CD8-positive, alpha-beta memory T cell (primary cell): ENCODE results near the gene NPC1L1. TPM values are rescaled to one million over a fixed set of nuclear protein-coding genes. Genes with fewer than 3 reads are reported as not detected.
A peak's percentile ranks its signal among the peaks of the same experiment; 100 is the strongest.

Experiments
- CTCF ChIA-PET: fragments of 350-600 bp; sonication (Branson Sonifier 250); formaldehyde crosslinking; loops from one replicate; lab custom pipeline; 2021; ENCODE audit warnings: antibody characterized with exemption; lab: Charles Lee
- POLR2A ChIA-PET: fragments of 350-600 bp; sonication (Branson Sonifier 250); formaldehyde crosslinking; loops from one replicate; lab custom pipeline; 2021; ENCODE audit warnings: antibody characterized with exemption; lab: Charles Lee
- DNase-seq, 5 donors: peaks; one replicate each; pipeline versions ENCODE4 v3.0.0 to v3.0.0-alpha.2; 2020 to 2022; ENCODE audit warnings: mixed read lengths in 1 of 5
- H3K27ac ChIP-seq: one replicate; pipeline ENCODE4 v1.7.0; 2013; ENCODE audit warnings: low read depth, mild to moderate bottlenecking, low read length, moderate library complexity
- H3K27me3 ChIP-seq: 2 replicates; pipeline ENCODE4 v1.7.0; 2013; ENCODE audit warnings: low read length, mild to moderate bottlenecking; ENCODE audit not compliant: insufficient read depth, poor library complexity, severe bottlenecking
- H3K36me3 ChIP-seq: 2 replicates; pipeline ENCODE4 v1.7.0; 2013; ENCODE audit warnings: mild to moderate bottlenecking, low read length, moderate library complexity; ENCODE audit not compliant: insufficient read depth
- H3K4me1 ChIP-seq: 2 replicates; pipeline ENCODE4 v1.7.0; 2013; ENCODE audit warnings: mild to moderate bottlenecking, low read length, moderate library complexity; ENCODE audit not compliant: insufficient read depth
- H3K4me3 ChIP-seq: 2 replicates; pipeline ENCODE4 v1.7.0; 2013; ENCODE audit warnings: mild to moderate bottlenecking, low read length
- H3K9me3 ChIP-seq: 2 replicates; pipeline ENCODE4 v1.7.0; 2013; ENCODE audit warnings: mild to moderate bottlenecking, low read length
- H3K27ac Mint-ChIP-seq, 8 donors: one replicate each; pipeline ENCODE4 v1.8.0; 2020 to 2021; ENCODE audit warnings: mixed read lengths in 8 of 8, mild to moderate bottlenecking in 6 of 8, inconsistent platforms in 3 of 8, moderate library complexity in 3 of 8
- H3K27me3 Mint-ChIP-seq, 2 donors: one replicate each; pipeline ENCODE4 v1.8.0; 2020 to 2021; ENCODE audit warnings: mixed read lengths in 2 of 2, mild to moderate bottlenecking in 1 of 2, moderate library complexity in 1 of 2
- H3K36me3 Mint-ChIP-seq, 3 donors: one replicate each; pipeline ENCODE4 v1.8.0; 2020 to 2021; ENCODE audit warnings: mixed read lengths in 3 of 3, inconsistent platforms in 1 of 3, mild to moderate bottlenecking in 1 of 3
- H3K4me1 Mint-ChIP-seq, 3 donors: one replicate each; pipeline ENCODE4 v1.8.0; 2020 to 2021; ENCODE audit warnings: mixed read lengths in 3 of 3, inconsistent platforms in 1 of 3, mild to moderate bottlenecking in 1 of 3
- H3K4me3 Mint-ChIP-seq, 7 donors: one replicate each; pipeline ENCODE4 v1.8.0; 2020 to 2021; ENCODE audit warnings: mixed read lengths in 7 of 7, mild to moderate bottlenecking in 6 of 7, moderate library complexity in 4 of 7, inconsistent platforms in 2 of 7
- H3K9me3 Mint-ChIP-seq, 5 donors: one replicate each; pipeline ENCODE4 v1.8.0; 2020 to 2022; ENCODE audit warnings: mixed read lengths in 5 of 5, mild to moderate bottlenecking in 3 of 5, moderate library complexity in 2 of 5, inconsistent platforms in 1 of 5
- polyA plus RNA-seq: library from polyadenylated mRNA; unstranded; fragments of 300-500 nt; fragmentation: Illumina TruSeq; gene quantifications from one replicate; pipeline ENCODE4 v1.2.3, GENCODE V29; 2021
- total RNA-seq, 2 experiments: library from RNA; stranded (reverse); gene quantifications; one replicate each; pipeline ENCODE4 v1.2.3, GENCODE V29; 2021

Gene NPC1L1
- total and polyA plus RNA-seq, 3 experiments from 2014 or later, result not detected

DNA sequence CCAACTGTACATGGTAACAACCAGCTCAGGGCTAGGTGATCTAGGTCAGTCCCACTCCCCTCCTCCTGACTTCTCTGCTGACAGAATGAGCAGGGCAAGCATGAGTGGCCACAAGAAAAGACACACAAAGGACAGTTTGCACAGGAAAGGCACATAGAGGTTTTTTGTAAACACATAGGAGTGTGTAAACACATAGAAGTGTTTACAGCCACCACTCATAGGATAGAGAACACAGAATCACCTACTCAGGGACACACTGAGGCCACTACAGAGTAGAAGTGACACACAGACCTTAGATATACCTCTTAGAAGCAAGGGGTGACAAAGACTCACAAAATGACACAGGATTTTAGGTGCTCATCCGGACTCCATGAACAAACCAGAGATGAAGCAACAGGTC, 69.7 kb downstream of the NPC1L1 start:
- ChIA-PET CTCF (no interaction called here), POLR2A (interaction anchor here (0.6 kb wide), 1 partner anchor 16 kb away, joined by 3 read pairs; no protein-coding TSS in a partner anchor)
- Mint-ChIP-seq H3K27ac (peak overlapping the region in 4 of 8 donors; percentile 3 to 51 (median 21)), H3K9me3 (no peaks in the 10 kb centered on the region), H3K4me3 (no peak overlapping the region), H3K27me3 (no peaks in the 10 kb centered on the region), H3K4me1 (peaks cover 56 to 93% (median 76%) of the 10 kb centered on the region in 3 donors), H3K36me3 (peaks cover 0 to 93% (median 23%) of the 10 kb centered on the region in 3 donors)
- no peak for DNase-seq
- H3K27me3 ChIP-seq, result no peaks in the 10 kb centered on the region
- no peaks in the 10 kb centered on the region for H3K9me3 ChIP-seq
- peaks cover 14% of the 10 kb centered on the region for H3K4me1 ChIP-seq
- peaks cover 19% of the 10 kb centered on the region for H3K36me3 ChIP-seq
- H3K27ac ChIP-seq, result no peak overlapping the region
- H3K4me3 ChIP-seq, result no peak overlapping the region

GRCh38 chr7:44470628-44471245, 70.4 kb downstream of the NPC1L1 start:
- H3K27ac ChIP-seq, result no peak overlapping the region
- Mint-ChIP-seq H3K9me3 (no peaks in the 10 kb centered on the region), H3K36me3 (peaks cover 0 to 93% (median 23%) of the 10 kb centered on the region in 3 donors), H3K27me3 (no peaks in the 10 kb centered on the region), H3K4me3 (no peak overlapping the region), H3K4me1 (peaks cover 63 to 94% (median 81%) of the 10 kb centered on the region in 3 donors), H3K27ac (peak overlapping the region in 2 of 8 donors; percentile 5 to 17)
- no peaks in the 10 kb centered on the region for H3K9me3 ChIP-seq
- CTCF ChIA-PET, result no interaction called here
- POLR2A ChIA-PET, result interaction anchor here (0.6 kb wide), 1 partner anchor 15 kb away, joined by 3 read pairs; no protein-coding TSS in a partner anchor
- H3K27me3 ChIP-seq, result no peaks in the 10 kb centered on the region
- no peak overlapping the region for H3K4me3 ChIP-seq
- peaks cover 14% of the 10 kb centered on the region for H3K36me3 ChIP-seq
- DNase-seq, result no peak
- peaks cover 19% of the 10 kb centered on the region for H3K4me1 ChIP-seq

DNA sequence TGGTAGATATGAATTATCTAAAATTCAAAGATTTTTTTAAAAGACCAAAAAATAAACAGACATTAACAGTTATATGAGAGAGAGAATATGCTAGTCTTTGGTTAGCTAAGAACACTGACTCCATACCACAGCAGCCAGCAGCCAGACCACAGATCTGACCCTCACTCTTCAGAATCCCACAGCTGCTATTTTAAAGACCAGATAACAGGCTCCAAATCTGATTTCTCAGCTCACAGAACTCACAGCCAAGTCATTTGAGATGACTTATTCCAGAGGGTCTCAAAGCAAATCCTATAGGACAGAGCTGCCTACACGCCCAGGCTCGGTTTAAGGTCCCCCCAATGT, 71.0 kb downstream of the NPC1L1 start:
- Mint-ChIP-seq H3K36me3 (peaks cover 0 to 95% (median 25%) of the 10 kb centered on the region in 3 donors), H3K9me3 (no peaks in the 10 kb centered on the region), H3K4me3 (no peak overlapping the region), H3K4me1 (peaks cover 70 to 96% (median 87%) of the 10 kb centered on the region in 3 donors), H3K27ac (peak overlapping the region in 2 of 8 donors; percentile 7 to 17), H3K27me3 (no peaks in the 10 kb centered on the region)
- POLR2A ChIA-PET, result no interaction called here
- H3K27ac ChIP-seq, result no peak overlapping the region
- peaks cover 14% of the 10 kb centered on the region for H3K36me3 ChIP-seq
- CTCF ChIA-PET, result no interaction called here
- H3K4me1 ChIP-seq, result peaks cover 19% of the 10 kb centered on the region
- no peaks in the 10 kb centered on the region for H3K9me3 ChIP-seq
- no peak for DNase-seq
- H3K4me3 ChIP-seq, result no peak overlapping the region
- H3K27me3 ChIP-seq, result no peaks in the 10 kb centered on the region

DNA sequence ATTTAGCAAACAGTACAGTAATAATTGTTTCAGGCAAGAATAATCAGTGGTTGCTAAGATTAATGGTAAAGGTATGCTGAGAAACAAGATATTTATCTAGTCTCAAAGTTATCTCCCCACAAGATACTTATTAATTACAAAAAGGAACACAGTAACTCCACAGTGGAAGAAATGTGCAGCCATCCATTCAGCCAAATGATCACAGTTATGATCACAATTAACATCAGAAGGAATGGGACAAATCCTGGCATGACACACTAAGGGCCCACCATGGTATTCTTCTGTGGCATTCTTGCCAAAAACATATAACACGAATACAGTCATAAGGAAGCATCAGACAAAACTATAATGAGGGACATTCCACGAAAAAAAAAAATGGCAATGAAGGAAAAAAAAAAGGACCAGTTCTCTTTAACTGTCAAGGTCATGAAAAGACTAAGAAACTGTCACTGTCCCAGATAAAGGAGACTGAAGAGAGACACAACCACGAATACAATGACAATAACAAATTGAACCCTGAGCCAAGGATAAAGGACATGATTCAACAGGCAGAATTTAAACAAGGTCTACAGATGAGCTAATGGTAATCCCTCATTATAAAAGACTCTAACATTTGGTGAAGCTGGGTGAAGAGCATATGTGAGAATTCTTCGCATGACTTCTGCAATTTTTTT, 71.5 kb downstream of the NPC1L1 start:
- Mint-ChIP-seq H3K9me3 (no peaks in the 10 kb centered on the region), H3K27ac (peak overlapping the region in 3 of 8 donors; percentile 3 to 29 (median 6)), H3K4me1 (peaks cover 72 to 98% (median 92%) of the 10 kb centered on the region in 3 donors), H3K27me3 (no peaks in the 10 kb centered on the region), H3K4me3 (no peak overlapping the region), H3K36me3 (peaks cover 0 to 94% (median 25%) of the 10 kb centered on the region in 3 donors)
- H3K4me1 ChIP-seq, result peaks cover 19% of the 10 kb centered on the region
- peaks cover 14% of the 10 kb centered on the region for H3K36me3 ChIP-seq
- ChIA-PET CTCF (interaction anchor here (1.2 kb wide), 1 partner anchor 21 kb away, joined by 3 read pairs; the partner anchor contains the start of gene NUDCD3), POLR2A (no interaction called here)
- no peak overlapping the region for H3K4me3 ChIP-seq
- no peaks in the 10 kb centered on the region for H3K9me3 ChIP-seq
- no peak overlapping the region for H3K27ac ChIP-seq
- no peaks in the 10 kb centered on the region for H3K27me3 ChIP-seq
- no peak for DNase-seq

DNA sequence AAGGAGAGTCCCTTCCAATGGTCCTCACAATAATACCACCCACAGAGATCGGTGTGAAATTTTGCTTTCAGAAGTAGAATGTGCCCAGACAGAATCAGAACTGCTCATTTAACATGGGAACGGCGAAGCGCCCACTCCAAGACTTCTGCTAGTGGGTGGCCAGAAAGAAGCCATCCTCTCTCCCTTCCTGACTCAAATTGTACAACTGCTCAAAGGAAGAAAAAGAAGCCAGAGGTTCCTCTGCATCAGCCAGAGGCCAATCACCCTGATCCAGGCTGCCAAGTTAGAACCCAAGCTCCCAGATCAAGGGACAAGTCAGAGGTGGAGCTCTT, 73.9 kb downstream of the NPC1L1 start:
- H3K27me3 Mint-ChIP-seq, result no peaks in the 10 kb centered on the region
- peak overlapping the region in 2 of 7 donors; percentile 9 to 53 for H3K4me3 Mint-ChIP-seq
- H3K9me3 ChIP-seq, result no peaks in the 10 kb centered on the region
- peaks cover 32% of the 10 kb centered on the region for H3K4me1 ChIP-seq
- peaks cover 66 to 94% (median 88%) of the 10 kb centered on the region in 3 donors for H3K4me1 Mint-ChIP-seq
- H3K27ac Mint-ChIP-seq, result peak overlapping the region in 6 of 8 donors; percentile 4 to 85 (median 40)
- no peaks in the 10 kb centered on the region for H3K27me3 ChIP-seq
- no peak overlapping the region for H3K27ac ChIP-seq
- no peak overlapping the region for H3K4me3 ChIP-seq
- H3K9me3 Mint-ChIP-seq, result no peaks in the 10 kb centered on the region
- no peak for DNase-seq
- ChIA-PET CTCF (no interaction called here), POLR2A (interaction anchor here (0.7 kb wide), 1 partner anchor 422 kb away, joined by 4 read pairs; no protein-coding TSS in a partner anchor)
- peaks cover 14% of the 10 kb centered on the region for H3K36me3 ChIP-seq
- peaks cover 0 to 77% (median 23%) of the 10 kb centered on the region in 3 donors for H3K36me3 Mint-ChIP-seq

DNA sequence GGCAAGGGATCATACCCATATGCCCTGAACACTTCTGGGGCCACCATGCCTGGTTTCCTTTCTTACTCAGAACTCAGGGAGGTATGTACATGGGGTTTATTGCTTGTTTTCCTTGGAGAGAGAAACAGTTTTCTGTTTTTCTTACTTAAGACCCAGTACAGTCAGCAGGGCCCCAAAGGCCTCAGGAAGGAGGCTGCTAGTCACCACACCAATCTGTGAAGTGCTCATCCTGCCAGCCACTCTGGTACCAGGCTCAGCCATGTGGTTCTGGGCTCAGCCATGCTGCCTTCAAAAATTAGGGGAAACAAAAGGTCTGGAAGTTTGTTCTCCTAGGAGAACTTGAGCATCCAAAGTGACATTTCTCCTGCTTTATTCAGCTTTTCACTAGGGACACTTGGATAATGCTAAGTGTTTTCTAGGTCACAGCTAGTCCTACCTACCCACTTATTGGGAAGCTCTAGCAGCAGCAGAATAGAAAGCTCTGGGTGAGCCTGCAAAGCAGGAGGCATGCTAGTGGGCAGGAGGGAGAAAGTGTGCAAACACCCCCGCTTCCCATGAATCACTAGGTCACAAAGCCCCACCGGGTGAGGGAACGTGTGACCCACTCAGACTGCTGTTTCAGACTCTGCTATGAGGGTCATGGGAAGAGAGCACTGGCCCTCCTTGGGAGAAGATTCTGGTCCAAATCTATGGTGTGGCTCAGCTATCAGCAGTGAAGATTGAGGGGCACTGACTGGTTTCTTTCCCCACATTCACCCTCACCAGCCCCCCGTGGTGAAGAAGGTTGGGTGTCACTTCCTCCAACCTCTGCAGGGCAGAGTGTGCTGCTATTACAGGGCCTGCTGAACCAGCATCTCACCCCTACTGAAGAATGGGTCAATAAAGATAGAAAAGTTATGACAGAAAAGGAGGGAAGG, 74.6 kb downstream of the NPC1L1 start:
- Histone ChIP-seq H3K27me3 (no peaks in the 10 kb centered on the region), H3K4me1 (peaks cover 37% of the 10 kb centered on the region), H3K9me3 (no peaks in the 10 kb centered on the region), H3K4me3 (no peak overlapping the region), H3K27ac (no peak overlapping the region), H3K36me3 (peaks cover 14% of the 10 kb centered on the region)
- Mint-ChIP-seq H3K27ac (peak overlapping the region in 6 of 8 donors; percentile 4 to 85 (median 40)), H3K4me3 (peak overlapping the region in 4 of 7 donors; percentile 9 to 57 (median 53)), H3K9me3 (no peaks in the 10 kb centered on the region), H3K27me3 (no peaks in the 10 kb centered on the region), H3K4me1 (peaks cover 68 to 94% (median 88%) of the 10 kb centered on the region in 3 donors), H3K36me3 (peaks cover 0 to 73% (median 21%) of the 10 kb centered on the region in 3 donors)
- ChIA-PET POLR2A (no interaction called here), CTCF (no interaction called here)
- DNase-seq, result no peak

GRCh38 chr7:44465490-44465889, 75.6 kb downstream of the NPC1L1 start:
- H3K4me3 ChIP-seq, result no peak overlapping the region
- CTCF ChIA-PET, result no interaction called here
- H3K27ac ChIP-seq, result no peak overlapping the region
- Mint-ChIP-seq H3K4me3 (no peak overlapping the region), H3K36me3 (peaks cover 0 to 66% (median 24%) of the 10 kb centered on the region in 3 donors), H3K27me3 (no peaks in the 10 kb centered on the region), H3K9me3 (no peaks in the 10 kb centered on the region), H3K27ac (peak overlapping the region in 1 of 8 donors; percentile 76), H3K4me1 (peaks cover 73 to 95% (median 93%) of the 10 kb centered on the region in 3 donors)
- DNase-seq, result no peak
- peaks cover 14% of the 10 kb centered on the region for H3K36me3 ChIP-seq
- POLR2A ChIA-PET, result no interaction called here
- no peaks in the 10 kb centered on the region for H3K27me3 ChIP-seq
- H3K4me1 ChIP-seq, result peaks cover 45% of the 10 kb centered on the region
- no peaks in the 10 kb centered on the region for H3K9me3 ChIP-seq
